HG03378 (cell line): Measurements from ENCODE around the gene PUM1.
"Not testable (repeated sequence)": the region's sequence is repeated elsewhere in the genome, so short reads cannot be mapped to it uniquely, and the experiment has no call there.

Experiments
- ATAC-seq: cut with Tn5 transposase; IDR thresholded peaks from one replicate; pipeline ENCODE4 v1.9.1; 2021; ENCODE audit warnings: mild to moderate bottlenecking, moderate library complexity; ENCODE audit not compliant: unreplicated experiment

The PUM1 gene

GRCh38 chr1:30969903-30970302 lies 95.6 kb downstream of the PUM1 start:
- ATAC-seq = no peak

GRCh38 chr1:30968220-30968971 lies 97.1 kb downstream of the PUM1 start:
- ATAC-seq = no peak

- ATAC-seq = no peak
Observed at GRCh38 chr1:30966690-30967369, 98.7 kb downstream of the PUM1 start.

- no peak for ATAC-seq
Observed at GRCh38 chr1:30965924-30966599, 99.5 kb downstream of the PUM1 start.

DNA sequence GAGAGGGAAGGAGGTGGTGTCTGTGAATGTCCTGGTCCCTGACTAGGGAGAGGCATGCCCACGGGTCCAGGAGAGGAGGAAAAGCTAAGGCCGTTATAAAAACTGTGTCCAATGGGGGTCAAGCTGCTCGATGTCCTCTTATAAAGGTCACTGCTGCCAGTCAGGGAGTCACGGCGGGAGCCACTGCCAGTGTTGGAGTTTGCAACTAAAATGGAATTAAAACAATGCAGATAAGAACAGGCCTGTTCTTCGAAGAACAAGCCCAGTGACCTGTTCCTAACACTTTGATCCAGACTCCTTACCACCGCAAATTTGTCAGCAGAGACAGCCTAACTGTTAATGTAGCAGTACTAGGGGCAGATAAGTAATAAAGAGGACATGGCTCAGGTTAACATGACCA lies 100.8 kb downstream of the PUM1 start:
- ATAC-seq = no peak

DNA sequence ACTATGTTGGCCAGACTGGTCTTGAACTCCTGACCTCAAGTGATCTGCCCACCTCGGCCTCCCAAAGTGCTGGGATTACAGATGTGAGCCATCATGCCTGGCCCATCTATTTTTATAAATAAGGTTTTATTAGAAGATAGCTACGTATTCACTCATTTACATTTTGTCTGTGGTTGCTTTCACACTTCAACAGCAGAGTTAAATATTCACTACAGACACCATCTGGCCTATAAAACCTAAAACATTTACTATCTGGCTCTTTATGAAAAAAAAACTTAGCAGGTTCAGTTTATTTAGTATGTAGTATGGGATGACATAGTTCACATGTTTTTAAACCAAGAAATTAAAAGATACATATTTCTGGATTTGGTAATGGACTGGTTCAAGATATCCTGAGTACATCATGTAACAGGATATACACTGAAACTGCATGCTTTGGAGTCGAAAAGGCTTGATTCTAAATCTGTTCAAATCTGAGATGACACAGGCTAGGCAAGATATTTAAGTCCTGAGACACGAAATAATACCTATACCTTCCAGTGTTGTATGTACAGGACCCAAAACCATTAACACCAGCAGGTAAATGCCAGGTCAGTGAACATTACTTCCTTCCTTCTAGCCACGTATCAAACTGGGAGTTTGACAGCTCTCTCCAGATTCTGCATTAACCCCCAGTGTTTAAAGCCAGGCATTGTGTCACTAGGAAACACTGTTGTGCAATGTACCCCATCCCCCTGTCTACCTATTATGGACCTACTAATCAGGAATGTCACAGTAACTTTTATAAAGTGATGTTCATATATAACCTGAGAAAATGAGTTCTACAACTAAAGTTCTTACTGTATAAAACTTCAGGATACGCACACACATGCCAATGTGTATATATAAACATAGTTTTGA lies 102.7 kb downstream of the PUM1 start:
- no peak for ATAC-seq

- ATAC-seq = no peak
Observed at GRCh38 chr1:30957560-30958222, 107.8 kb downstream of the PUM1 start.

DNA sequence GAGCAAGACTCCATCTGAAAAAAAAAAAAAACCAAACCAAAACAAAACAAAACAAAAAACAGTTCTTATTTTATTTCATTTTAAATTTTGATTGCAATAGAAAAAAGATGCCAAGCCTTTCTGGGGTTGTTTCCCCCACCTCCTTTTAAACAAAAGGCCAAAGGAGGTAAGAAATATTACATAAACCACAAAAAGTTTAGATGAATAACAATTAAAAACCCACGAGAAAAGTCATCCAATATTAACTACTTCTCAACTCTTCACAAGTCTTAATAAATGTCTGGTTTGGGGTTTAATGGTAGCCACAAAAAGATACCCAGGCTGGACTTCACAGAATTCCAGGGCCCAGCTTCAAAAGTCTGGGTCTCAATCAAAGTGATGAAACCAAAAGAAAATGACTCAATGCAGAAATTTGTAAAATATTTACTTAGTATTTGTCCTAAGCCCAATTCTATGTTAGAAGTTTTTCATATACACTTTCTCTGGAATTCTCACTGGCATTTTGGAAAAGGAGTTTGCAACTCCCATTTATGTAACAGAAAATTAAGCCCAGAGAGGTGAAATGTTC lies 110.0 kb downstream of the PUM1 start:
- ATAC-seq = no peak

DNA sequence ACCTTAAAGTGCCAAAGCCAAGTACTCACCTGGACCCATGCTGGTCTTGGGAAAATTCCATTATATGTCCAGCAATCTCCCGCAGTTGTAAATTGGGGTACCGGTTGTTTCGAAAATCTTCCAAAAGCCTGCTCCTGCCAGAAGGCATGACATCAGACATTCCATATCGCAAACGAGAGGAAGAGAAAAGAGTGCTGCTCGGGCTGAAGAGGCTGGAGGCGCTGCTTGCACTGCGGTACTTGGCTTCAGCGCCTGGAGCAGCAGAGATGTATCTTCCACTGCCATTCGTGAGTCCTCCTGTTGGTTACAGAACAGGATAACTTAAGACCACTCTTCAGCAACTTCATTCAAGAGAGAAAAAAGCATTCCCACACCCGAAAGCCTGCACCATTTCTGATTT lies 111.8 kb downstream of the PUM1 start:
- no peak for ATAC-seq

GRCh38 chr1:30952098-30952497 lies 113.4 kb downstream of the PUM1 start:
- ATAC-seq = no peak

GRCh38 chr1:30950700-30951099 lies 114.8 kb downstream of the PUM1 start:
- no peak for ATAC-seq

DNA sequence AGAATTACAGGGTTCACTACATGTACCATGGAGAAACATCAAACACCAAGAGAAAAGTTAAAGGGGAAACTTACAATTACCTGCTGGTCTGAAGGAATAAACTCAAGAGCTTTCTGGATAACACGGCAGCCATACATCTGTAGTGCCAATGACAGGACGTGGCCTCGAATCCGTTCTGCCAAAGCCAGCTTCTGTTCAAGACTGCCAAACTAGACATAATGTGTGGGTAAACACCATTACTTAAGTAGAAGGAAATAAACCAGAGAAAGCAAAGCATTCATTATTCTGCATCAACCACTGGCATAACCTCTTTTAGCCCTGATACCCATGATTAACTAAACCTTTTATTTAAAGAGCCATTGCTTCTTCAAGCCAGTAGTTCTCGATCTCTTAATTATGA lies 115.5 kb downstream of the PUM1 start:
- ATAC-seq = no peak

- ATAC-seq = not testable (repeated sequence)
Observed at GRCh38 chr1:30949487-30949838, 116.1 kb downstream of the PUM1 start.

DNA sequence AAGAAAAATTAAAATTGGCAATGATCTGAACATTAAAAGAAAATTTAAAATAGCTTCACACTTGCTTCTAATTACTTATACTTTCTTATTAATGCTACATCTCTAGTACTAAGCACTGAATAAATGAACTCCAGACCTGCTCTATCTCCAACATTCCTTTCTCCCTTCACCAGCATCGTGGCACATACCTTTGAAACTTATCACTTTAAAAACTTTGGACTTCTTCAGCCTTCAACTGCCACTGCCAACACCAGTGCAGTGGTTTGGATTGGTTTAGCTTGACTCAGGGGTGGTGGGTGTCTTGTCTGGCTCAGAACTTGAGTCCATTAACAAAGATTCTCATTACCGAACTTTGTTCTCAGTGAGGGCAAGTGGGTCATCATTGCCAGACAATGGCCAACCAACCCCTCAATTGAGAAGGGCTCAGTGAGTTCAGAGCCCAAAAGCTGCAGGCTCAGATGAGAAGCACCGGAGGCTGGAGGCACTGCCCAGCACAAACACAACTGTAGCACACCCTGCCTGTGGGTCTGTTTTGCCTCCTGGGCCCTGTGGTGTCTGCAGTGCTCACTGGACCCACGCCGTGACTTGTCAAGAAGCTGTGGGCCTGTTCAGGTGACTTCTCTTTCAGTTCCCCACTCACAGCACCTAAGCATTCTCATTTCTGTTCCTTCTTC lies 116.6 kb downstream of the PUM1 start:
- not testable (repeated sequence) for ATAC-seq

DNA sequence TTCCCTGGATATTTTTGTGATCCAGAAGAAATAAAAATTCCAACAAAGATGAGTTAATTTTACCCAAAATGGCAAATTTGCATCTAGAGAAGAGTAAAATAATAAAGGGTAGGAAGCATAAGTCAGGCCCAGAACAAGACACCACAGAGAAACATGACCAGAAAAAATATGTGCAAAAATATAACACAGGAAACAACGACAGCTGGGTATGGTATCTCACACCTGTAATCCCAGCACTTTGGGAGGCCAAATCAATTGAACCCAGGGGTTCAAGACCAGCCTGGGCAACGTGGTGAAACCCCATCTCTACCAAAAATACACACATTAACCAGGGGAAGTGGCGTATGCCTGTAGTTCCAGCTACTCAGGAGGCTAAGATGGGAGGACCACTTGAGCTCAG lies 117.2 kb downstream of the PUM1 start:
- no peak for ATAC-seq

DNA sequence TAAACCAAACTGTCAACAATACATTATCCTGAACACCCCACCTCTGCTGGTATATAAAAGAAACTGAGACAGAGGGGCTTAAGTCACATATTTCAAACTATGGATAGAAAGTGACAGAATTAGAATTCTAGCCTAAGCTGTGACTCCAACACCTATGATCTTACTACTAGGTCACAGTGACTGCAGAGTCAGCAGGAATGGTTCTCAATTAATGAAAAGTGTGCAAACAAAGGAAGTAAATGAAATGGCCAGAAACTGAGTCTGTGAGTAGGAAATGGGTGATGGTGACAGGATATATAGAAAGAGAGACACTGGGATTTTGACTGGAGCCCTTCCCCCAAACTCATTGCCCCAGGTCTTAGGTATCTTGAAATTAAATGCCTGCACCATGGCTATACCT lies 118.3 kb downstream of the PUM1 start:
- no peak for ATAC-seq

DNA sequence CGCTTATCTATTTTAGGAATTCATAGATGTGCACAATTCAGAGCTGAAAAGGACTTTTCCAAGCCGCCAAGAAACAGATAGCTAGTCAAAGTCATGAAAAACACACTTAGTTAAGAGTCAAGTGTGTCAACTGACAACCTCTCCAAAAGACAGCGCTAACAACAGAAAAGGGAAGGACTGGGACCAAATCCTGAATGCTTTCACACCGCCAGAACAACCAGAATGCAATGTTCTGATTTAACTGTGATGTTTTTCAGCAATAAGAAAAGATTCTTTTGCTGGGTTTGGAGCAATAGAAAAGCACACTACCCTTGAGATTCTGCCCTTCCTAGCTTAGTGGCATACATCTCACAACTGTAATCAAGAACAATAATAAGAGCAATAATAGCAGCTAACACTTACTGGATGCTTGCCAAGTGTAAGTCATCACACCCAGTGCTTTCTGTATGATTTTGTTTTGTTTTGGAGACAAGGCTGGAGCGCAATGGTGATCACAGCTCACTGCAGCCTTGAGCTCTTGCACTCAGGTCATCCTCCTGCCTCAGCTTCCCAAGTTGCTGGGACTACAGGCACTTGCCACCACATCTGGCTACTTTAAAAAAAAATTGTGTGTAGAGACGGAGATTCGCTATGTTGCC lies 123.1 kb downstream of the PUM1 start:
- no peak for ATAC-seq

DNA sequence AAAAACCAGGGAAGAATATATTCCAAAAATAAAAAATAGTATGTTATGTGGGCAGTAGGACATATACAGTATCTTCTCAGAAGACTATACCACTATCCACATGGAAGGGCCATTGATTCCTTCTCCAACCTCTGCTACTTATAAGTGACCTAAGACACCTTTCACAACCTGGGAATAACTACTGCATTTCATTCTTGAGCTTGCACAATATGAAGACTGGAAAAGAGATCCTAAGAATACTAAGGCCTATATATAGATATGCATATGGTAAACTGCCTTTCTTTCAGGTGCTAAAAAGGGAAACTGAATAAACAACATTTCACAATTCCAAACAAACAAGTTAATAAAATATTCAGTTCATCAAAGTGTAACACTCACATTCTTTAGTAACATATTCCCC lies 125.0 kb downstream of the PUM1 start:
- ATAC-seq = no peak

DNA sequence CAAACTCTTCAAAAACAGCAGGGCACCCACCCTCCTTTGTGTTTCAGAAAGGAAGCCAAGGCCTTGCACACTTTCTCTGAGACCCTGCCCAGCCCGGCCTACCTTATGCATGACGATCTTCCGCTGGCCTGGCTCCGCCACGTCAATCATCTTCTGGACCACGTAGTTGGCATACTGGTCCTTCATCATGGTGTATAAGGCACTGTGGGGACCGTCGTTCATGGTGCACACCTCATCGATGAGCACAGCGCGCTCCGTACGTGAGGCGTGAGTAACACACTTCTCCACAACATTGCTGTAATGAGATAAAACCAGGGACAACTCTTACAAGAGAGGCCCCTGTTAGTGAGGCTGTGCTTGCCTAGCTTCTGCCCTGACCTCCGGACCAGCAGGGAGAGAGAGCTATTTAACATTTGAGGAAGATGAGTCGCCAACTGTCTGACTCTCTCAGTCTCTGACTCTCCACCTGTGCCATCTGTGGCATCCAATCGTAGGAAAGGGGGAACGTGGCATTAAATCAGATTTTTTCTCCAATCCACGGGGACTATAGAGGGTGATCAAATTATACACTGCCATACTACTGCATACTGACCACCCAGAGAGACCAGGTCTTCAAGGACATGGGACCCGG lies 128.9 kb downstream of the PUM1 start:
- ATAC-seq = no peak
